ENCODE measurements around the gene NSRP1.
"Not testable (repeated sequence)": the region's sequence is repeated elsewhere in the genome, so short reads cannot be mapped to it uniquely, and the experiment has no call there.

Gene NSRP1

DNA sequence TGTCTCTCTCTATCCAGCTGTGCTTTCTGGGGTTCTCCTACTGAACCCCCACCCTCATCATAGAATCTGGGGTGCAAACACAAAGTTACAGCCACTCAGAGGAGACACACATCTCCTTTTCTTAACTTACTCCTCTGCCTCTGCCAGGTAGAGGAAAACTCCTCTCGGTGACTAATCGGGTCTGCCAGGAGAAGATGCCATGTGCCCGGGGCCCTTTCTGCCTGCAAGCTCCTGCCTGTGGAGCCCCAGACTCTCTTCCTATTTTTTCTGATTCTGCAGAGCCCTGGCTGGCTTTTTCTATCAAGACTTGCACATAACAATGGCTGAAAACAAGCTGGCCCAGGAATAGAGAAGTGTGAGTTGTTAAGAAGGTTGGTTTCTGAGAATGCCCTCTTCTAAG lies 108.5 kb downstream of the NSRP1 start:
- DNase-seq = no peak

GRCh38 chr17:30225919-30226553 lies 109.4 kb downstream of the NSRP1 start:
- DNase-seq = no peak

- DNase-seq = no peak
Observed at GRCh38 chr17:30226878-30227277, 110.3 kb downstream of the NSRP1 start.

- DNase-seq = no peak
Observed at GRCh38 chr17:30228011-30228410, 111.4 kb downstream of the NSRP1 start.

DNA sequence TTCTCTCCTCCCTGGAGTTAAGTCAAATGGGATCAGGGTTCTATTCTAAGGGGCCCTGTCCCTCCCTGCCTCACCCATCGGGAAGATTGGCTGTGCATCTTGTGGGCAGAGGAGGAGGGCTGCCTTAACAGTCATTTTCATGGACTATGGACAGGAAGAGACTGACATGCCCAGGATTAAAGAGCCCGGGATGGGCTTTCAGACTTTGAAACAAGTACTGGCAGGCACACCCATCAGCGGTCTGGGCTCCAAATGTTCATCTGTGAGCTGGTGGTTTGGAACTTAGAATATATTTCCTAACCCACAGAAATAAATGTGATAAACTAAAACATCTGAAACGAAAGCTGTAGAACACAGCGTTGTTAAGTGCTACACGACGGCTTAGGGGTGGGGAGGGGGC lies 112.4 kb downstream of the NSRP1 start:
- DNase-seq = no peak

GRCh38 chr17:30230009-30230408 lies 113.4 kb downstream of the NSRP1 start:
- not testable (repeated sequence) for DNase-seq

DNA sequence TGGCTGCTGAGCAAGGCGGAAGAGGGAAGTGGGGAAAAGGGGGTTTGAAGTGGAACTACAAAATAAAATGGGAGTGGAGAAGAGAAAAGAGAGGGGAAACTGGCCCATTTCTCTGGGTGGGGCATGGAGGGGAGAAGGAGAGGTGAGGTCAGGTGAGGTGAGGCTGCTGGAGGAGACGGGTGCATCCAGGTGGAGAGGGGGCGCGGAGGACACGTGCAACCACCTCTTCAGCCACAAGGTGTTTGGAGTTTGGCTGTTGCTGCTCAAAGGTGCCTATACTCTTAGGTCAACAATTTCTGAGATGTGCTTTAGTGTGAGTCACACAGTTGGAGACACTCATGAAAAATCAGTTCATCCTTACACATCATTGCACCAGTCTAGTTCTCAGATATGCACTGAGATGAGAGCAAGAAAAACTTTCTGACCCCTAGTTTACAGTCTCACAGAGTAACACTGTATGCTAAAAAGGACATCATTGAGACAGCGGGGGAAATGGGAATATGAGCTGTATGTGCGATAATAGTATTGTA lies 114.0 kb downstream of the NSRP1 start:
- DNase-seq = no peak

GRCh38 chr17:30232015-30232823 lies 115.6 kb downstream of the NSRP1 start:
- no peak for DNase-seq

DNA sequence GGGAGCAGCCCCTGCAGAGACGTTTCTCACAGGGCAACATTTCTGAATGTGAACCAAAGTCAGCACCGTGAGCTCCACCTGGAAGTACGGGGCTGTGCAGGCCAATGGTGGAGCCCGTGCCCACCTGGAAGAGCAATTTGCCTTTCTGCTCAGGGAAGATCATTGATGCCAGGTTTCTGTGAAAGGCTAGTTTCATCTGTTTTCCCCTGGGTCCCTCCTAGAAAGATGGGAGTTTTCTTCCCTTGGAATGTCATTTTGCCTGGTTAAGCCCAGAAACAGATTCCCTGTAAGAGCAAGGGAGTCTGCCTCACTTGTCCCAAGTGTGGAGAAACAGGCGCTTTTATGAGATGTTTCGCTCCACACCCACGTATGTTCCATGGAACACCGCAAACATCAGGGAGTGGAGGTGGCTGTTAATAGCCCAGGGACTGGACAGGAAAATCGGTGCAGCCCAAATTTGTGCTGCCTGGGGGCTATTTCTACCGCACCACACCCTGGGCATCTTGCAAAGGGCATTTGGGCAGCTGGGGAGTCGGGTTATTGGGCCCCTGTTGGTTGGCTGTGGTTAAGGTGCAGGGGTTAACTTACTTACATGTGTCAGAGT lies 116.3 kb downstream of the NSRP1 start:
- no peak for DNase-seq

GRCh38 chr17:30234296-30234695 lies 117.7 kb downstream of the NSRP1 start:
- no peak for DNase-seq

GRCh38 chr17:30234964-30235363 lies 118.3 kb downstream of the NSRP1 start:
- DNase-seq = no peak

GRCh38 chr17:30235386-30236296 lies 119.0 kb downstream of the NSRP1 start, which contains the start of gene SLC6A4:
TSS of gene SLC6A4 (minus strand) at chr17:30235697. CDS start at chr17:30221958, 13,739 bp downstream.
- no peak for DNase-seq
